ENCODE data around the gene UNC45B.

GRCh38 chr17:35146214-35146833, 1.3 kb upstream of the UNC45B start:
- TF ChIP-seq POLR2AphosphoS5 (IDR thresholded peaks at IDR 0.05) = no peak
- TF ChIP-seq CTCF (IDR thresholded peaks at IDR 0.05) = no peak
